Measurements from ENCODE around the gene TAS2R42. TPM values are rescaled to one million over a fixed set of nuclear protein-coding genes. Genes with fewer than 3 reads are reported as not detected.

TAS2R42 gene
- total and polyA plus RNA-seq, 4 donors = not detected

DNA sequence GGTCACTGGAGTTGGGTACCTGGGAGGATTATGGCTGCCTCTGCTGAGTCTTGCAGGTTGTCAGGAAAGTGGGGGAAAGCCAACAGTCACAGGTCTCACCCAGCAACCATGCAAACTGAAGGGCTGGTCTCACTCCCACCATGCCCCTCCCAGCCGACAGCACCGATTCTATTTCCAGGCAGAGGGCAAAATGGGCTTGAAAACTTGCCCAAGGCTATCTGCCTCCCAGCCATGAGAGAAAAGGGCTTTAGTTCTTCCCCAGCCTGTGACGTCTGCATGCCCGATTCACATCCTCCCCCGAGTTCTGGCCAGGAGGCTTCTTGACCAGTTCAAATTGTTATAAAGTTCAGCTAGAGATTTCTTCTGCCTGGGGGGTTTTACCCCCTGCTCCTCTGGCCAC, 42.4 kb downstream of the TAS2R42 start:
- ATAC-seq (ENCODE audit: insufficient read depth, low FRiP score) (no peak), DNase-seq (no peak)
- H3K9me3 ChIP-seq (ENCODE audit: control insufficient read depth in 4 of 4, insufficient read depth in 3 of 4, low read length in 3 of 4) = peaks cover 0 to 13% (median 6%) of the 10 kb centered on the region in 4 donors
- no peaks in the 10 kb centered on the region for H3K27me3 ChIP-seq (ENCODE audit: control insufficient read depth in 3 of 3, insufficient read depth in 3 of 3, low read length in 2 of 3)
- H3K9ac ChIP-seq (ENCODE audit: insufficient read depth in 1 of 2, low read length in 2 of 2) = no peak overlapping the region
- H3K27ac ChIP-seq (ENCODE audit: low read depth in 1 of 2, low read length in 1 of 2) = no peak overlapping the region
- H3K36me3 ChIP-seq (ENCODE audit: control insufficient read depth in 4 of 4, insufficient read depth in 4 of 4, low read length in 4 of 4) = peaks cover 0 to 14% (median under 1%) of the 10 kb centered on the region in 4 donors
- H3K4me3 ChIP-seq = no peak overlapping the region
- H3K4me1 ChIP-seq (ENCODE audit: control insufficient read depth in 5 of 5, insufficient read depth in 5 of 5, low read length in 5 of 5) = no peaks in the 10 kb centered on the region
- TF ChIP-seq CTCF (IDR thresholded peaks at IDR 0.05; ENCODE audit: control extremely low read depth, extremely low read depth) = no peak
- 93% methylated on average over 5 of the region's 5 CpGs for WGBS, 2 donors

DNA sequence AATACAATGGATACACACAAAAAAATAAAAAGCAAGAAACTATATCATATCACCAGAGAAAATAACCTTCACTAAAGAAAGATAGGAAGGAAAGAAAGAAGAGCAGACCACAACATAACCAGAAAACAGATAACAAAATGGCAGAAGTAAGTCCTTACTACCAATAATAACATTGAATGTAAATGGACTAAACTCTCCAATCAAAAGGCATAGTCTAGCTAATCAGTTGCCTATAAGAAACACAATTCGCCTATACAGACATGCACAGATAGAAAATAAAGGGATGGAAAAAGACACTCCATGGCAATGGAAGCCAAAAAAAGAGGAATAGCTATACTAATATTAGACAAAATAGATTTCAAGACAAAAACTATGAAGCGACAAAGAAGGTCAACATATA, 43.4 kb downstream of the TAS2R42 start:
- Histone ChIP-seq H3K27ac (ENCODE audit: low read depth in 1 of 2, low read length in 1 of 2) (no peak overlapping the region), H3K9me3 (ENCODE audit: control insufficient read depth in 4 of 4, insufficient read depth in 3 of 4, low read length in 3 of 4) (peaks cover 0 to 13% (median 6%) of the 10 kb centered on the region in 4 donors), H3K27me3 (ENCODE audit: control insufficient read depth in 3 of 3, insufficient read depth in 3 of 3, low read length in 2 of 3) (no peaks in the 10 kb centered on the region), H3K9ac (ENCODE audit: insufficient read depth in 1 of 2, low read length in 2 of 2) (no peak overlapping the region), H3K36me3 (ENCODE audit: control insufficient read depth in 4 of 4, insufficient read depth in 4 of 4, low read length in 4 of 4) (peaks cover 0 to 14% (median under 1%) of the 10 kb centered on the region in 4 donors), H3K4me1 (ENCODE audit: control insufficient read depth in 5 of 5, insufficient read depth in 5 of 5, low read length in 5 of 5) (no peaks in the 10 kb centered on the region), H3K4me3 (no peak overlapping the region)
- no peak for DNase-seq
- ATAC-seq (ENCODE audit: insufficient read depth, low FRiP score) = no peak
- TF ChIP-seq CTCF (IDR thresholded peaks at IDR 0.05; ENCODE audit: control extremely low read depth, extremely low read depth) = no peak
- 77 to 79% methylated on average over 2 of the region's 2 CpGs for WGBS, 2 donors

- Histone ChIP-seq H3K9me3 (ENCODE audit: control insufficient read depth in 4 of 4, insufficient read depth in 3 of 4, low read length in 3 of 4) (peaks cover 0 to 2% (median 0%) of the 10 kb centered on the region in 4 donors), H3K27me3 (ENCODE audit: control insufficient read depth in 3 of 3, insufficient read depth in 3 of 3, low read length in 2 of 3) (no peaks in the 10 kb centered on the region), H3K36me3 (ENCODE audit: control insufficient read depth in 4 of 4, insufficient read depth in 4 of 4, low read length in 4 of 4) (no peaks in the 10 kb centered on the region), H3K9ac (ENCODE audit: insufficient read depth in 1 of 2, low read length in 2 of 2) (no peak overlapping the region), H3K4me1 (ENCODE audit: control insufficient read depth in 5 of 5, insufficient read depth in 5 of 5, low read length in 5 of 5) (peaks cover 0 to 9% (median 0%) of the 10 kb centered on the region in 5 donors), H3K27ac (ENCODE audit: low read depth in 1 of 2, low read length in 1 of 2) (no peak overlapping the region), H3K4me3 (no peak overlapping the region)
- WGBS, 2 donors = 64 to 68% methylated on average over 2 of the region's 2 CpGs
- DNase-seq (no peak), ATAC-seq (ENCODE audit: insufficient read depth, low FRiP score) (no peak)
- no peak for TF ChIP-seq CTCF (IDR thresholded peaks at IDR 0.05; ENCODE audit: control extremely low read depth, extremely low read depth)
These were observed 50.7 kb downstream of the TAS2R42 start for GRCh38 chr12:11136075-11136474.

Other genes starting within 250 kb of the TAS2R42 start
- gene TAS2R14, start 247.7 kb downstream of the TAS2R42 start, total RNA-seq = 10 to 100 TPM in 1 of 2 donors, 1 to 10 TPM in 1; 3.0 to 13.5 TPM
- 1 to 10 TPM in 1 of 2 donors, under 1 TPM in 1; 0.48 to 1.0 TPM for gene TAS2R14, start 247.7 kb downstream of the TAS2R42 start, polyA plus RNA-seq
- 10 to 100 TPM in 1 of 2 donors, 1 to 10 TPM in 1; 1.8 to 11.1 TPM for gene TAS2R50, start 200.0 kb downstream of the TAS2R42 start, total RNA-seq
- gene TAS2R50, start 200.0 kb downstream of the TAS2R42 start, polyA plus RNA-seq = under 1 TPM in 1 of 2 donors, not detected in 1; 0.03 TPM
- gene TAS2R20, start 188.6 kb downstream of the TAS2R42 start, total RNA-seq = 10 to 100 TPM in 1 of 2 donors, 1 to 10 TPM in 1; 1.7 to 21.2 TPM
- gene TAS2R20, start 188.6 kb downstream of the TAS2R42 start, polyA plus RNA-seq = under 1 TPM; 0.08 to 0.16 TPM
- gene TAS2R19, start 164.3 kb downstream of the TAS2R42 start, total RNA-seq = 10 to 100 TPM in 1 of 2 donors, 1 to 10 TPM in 1; 3.2 to 25.0 TPM
- gene TAS2R19, start 164.3 kb downstream of the TAS2R42 start, polyA plus RNA-seq = under 1 TPM; 0.13 to 0.14 TPM
- 10 to 100 TPM in 1 of 2 donors, 1 to 10 TPM in 1; 3.2 to 20.1 TPM for gene TAS2R31, start 155.5 kb downstream of the TAS2R42 start, total RNA-seq
- gene TAS2R31, start 155.5 kb downstream of the TAS2R42 start, polyA plus RNA-seq = under 1 TPM; 0.14 to 0.26 TPM
- 10 to 100 TPM in 1 of 2 donors, 1 to 10 TPM in 1; 1.6 to 11.2 TPM for gene TAS2R46, start 124.6 kb downstream of the TAS2R42 start, total RNA-seq
- gene TAS2R46, start 124.6 kb downstream of the TAS2R42 start, polyA plus RNA-seq = not detected
- 10 to 100 TPM in 1 of 2 donors, 1 to 10 TPM in 1; 1.0 to 15.1 TPM for gene TAS2R43, start 94.6 kb downstream of the TAS2R42 start, total RNA-seq
- not detected for gene TAS2R43, start 94.6 kb downstream of the TAS2R42 start, polyA plus RNA-seq
- 10 to 100 TPM in 1 of 2 donors, 1 to 10 TPM in 1; 3.5 to 40.4 TPM for gene TAS2R30, start 52.3 kb downstream of the TAS2R42 start, total RNA-seq
- under 1 TPM in 1 of 2 donors, not detected in 1; 0.12 TPM for gene TAS2R30, start 52.3 kb downstream of the TAS2R42 start, polyA plus RNA-seq
- gene SMIM10L1, start 15.7 kb downstream of the TAS2R42 start, total RNA-seq = 10 to 100 TPM in 1 of 2 donors, 1 to 10 TPM in 1; 8.2 to 10.5 TPM
- gene SMIM10L1, start 15.7 kb downstream of the TAS2R42 start, polyA plus RNA-seq = 10 to 100 TPM in 1 of 2 donors, 1 to 10 TPM in 1; 6.1 to 10.6 TPM
- under 1 TPM in 1 of 2 donors, not detected in 1; 0.49 TPM for gene PRB3, start 82.8 kb upstream of the TAS2R42 start, total RNA-seq
- under 1 TPM in 1 of 2 donors, not detected in 1; 0.02 TPM for gene PRB3, start 82.8 kb upstream of the TAS2R42 start, polyA plus RNA-seq
- not detected for gene PRB4, start 123.5 kb upstream of the TAS2R42 start, total RNA-seq
- gene PRB4, start 123.5 kb upstream of the TAS2R42 start, polyA plus RNA-seq = under 1 TPM in 1 of 2 donors, not detected in 1; 0.16 TPM
- not detected for gene PRB2, start 208.6 kb upstream of the TAS2R42 start, total RNA-seq
- gene PRB2, start 208.6 kb upstream of the TAS2R42 start, polyA plus RNA-seq = not detected

Measured in lung (tissue), 12 donors.